Endodermal cell (in vitro differentiated cells): ENCODE results near the gene SUPT3H. TPM values are rescaled to one million over a fixed set of nuclear protein-coding genes. Genes with fewer than 3 reads are reported as not detected.

Experiments used
- DNase-seq: peaks from one replicate; pipeline ENCODE4 v3.0.0-alpha.2; 2017
- H3K27ac ChIP-seq: 2 replicates; pipeline ENCODE4 v1.5.1; 2013; ENCODE audit warnings: mild to moderate bottlenecking, low read depth, low read length, moderate library complexity
- H3K27me3 ChIP-seq: 2 replicates; pipeline ENCODE4 v1.6.1; 2013; ENCODE audit warnings: mild to moderate bottlenecking, low read length, moderate library complexity; ENCODE audit not compliant: insufficient read depth, control insufficient read depth, poor library complexity, severe bottlenecking
- H3K36me3 ChIP-seq: 2 replicates; pipeline ENCODE4 v1.7.0; 2013; ENCODE audit warnings: mild to moderate bottlenecking, low read length, moderate library complexity; ENCODE audit not compliant: control insufficient read depth, insufficient read depth
- H3K4me1 ChIP-seq: one replicate; pipeline ENCODE4 v1.7.0; 2013; ENCODE audit warnings: low read length; ENCODE audit not compliant: control insufficient read depth, insufficient read depth
- H3K4me3 ChIP-seq: 2 replicates; pipeline ENCODE4 v1.5.1; 2013; ENCODE audit warnings: mild to moderate bottlenecking, low read length, moderate library complexity
- H3K9ac ChIP-seq: 2 replicates; pipeline ENCODE4 v1.6.1; 2013; ENCODE audit warnings: mild to moderate bottlenecking, low read length, moderate library complexity; ENCODE audit not compliant: poor library complexity, severe bottlenecking; ENCODE audit errors: extremely low read depth
- H3K9me3 ChIP-seq: 2 replicates; pipeline ENCODE4 v1.6.1; 2013; ENCODE audit warnings: mild to moderate bottlenecking, low read length, moderate library complexity; ENCODE audit not compliant: control insufficient read depth
- H3K27ac Mint-ChIP-seq: 2 replicates; pipeline ENCODE4 v1.8.0; 2020; ENCODE audit warnings: mixed read lengths
- H3K27me3 Mint-ChIP-seq: 2 replicates; pipeline ENCODE4 v1.8.0; 2021; ENCODE audit warnings: mild to moderate bottlenecking, mixed read lengths; ENCODE audit not compliant: insufficient read depth
- H3K36me3 Mint-ChIP-seq: 2 replicates; pipeline ENCODE4 v1.8.0; 2020; ENCODE audit warnings: low read depth, mixed read lengths
- H3K4me1 Mint-ChIP-seq: 2 replicates; pipeline ENCODE4 v1.8.0; 2020; ENCODE audit warnings: mixed read lengths
- H3K4me3 Mint-ChIP-seq: 2 replicates; pipeline ENCODE4 v1.8.0; 2020; ENCODE audit warnings: mild to moderate bottlenecking, moderate library complexity, mixed read lengths
- H3K9me3 Mint-ChIP-seq: 2 replicates; pipeline ENCODE4 v1.8.0; 2020; ENCODE audit warnings: mild to moderate bottlenecking, mixed read lengths
- WGBS, 2 experiments: methylation state at CpG; one replicate each; pipeline versions ENCODE4 v1.1.5 to v1.1.7; 2013; ENCODE audit warnings: missing lambda C conversion rate in 2 of 2, mixed read lengths in 1 of 2; ENCODE audit not compliant: insufficient coverage in 1 of 2, insufficient read length in 1 of 2; 5-methylcytosine and 5-hydroxymethylcytosine counted together
- total RNA-seq, 2 donors: library from RNA; stranded (reverse); fragmentation: NEBNext Ultra II Directional in 1 of 2; extraction: Animal tissue kit (Norgen Biotek cat#: 25700) in 1 of 2; gene quantifications; 2 replicates in 1 of 2; 3 replicates in 1 of 2; pipeline ENCODE4 v1.2.1, GENCODE V29; 2021
- TF ChIP-seq, protein P1 (sequence below): fragments of 200-600 bp; sonication (generic); conservative IDR thresholded peaks from 2 replicates; pipeline ENCODE4 v1.5.0; 2021; ENCODE audit warnings: antibody characterized with exemption, mild to moderate bottlenecking

SUPT3H gene
- total RNA-seq, 2 donors from 2014 or later, result 32.4 to 34.7 TPM

GRCh38 chr6:45049188-45049843, 328.4 kb downstream of the SUPT3H start:
- Mint-ChIP-seq H3K4me3 (no peak overlapping the region), H3K27ac (peak overlapping the region; percentile 68), H3K9me3 (no peaks in the 10 kb centered on the region), H3K27me3 (no peaks in the 10 kb centered on the region), H3K4me1 (peaks cover 23% of the 10 kb centered on the region), H3K36me3 (no peaks in the 10 kb centered on the region)
- Histone ChIP-seq H3K27me3 (no peaks in the 10 kb centered on the region), H3K4me3 (no peak overlapping the region), H3K27ac (no peak overlapping the region), H3K36me3 (no peaks in the 10 kb centered on the region), H3K9ac (no peak overlapping the region), H3K4me1 (peaks cover 3% of the 10 kb centered on the region), H3K9me3 (no peaks in the 10 kb centered on the region)
- 88 to 100% methylated on average over 1 to 5 of the region's 5 CpGs for WGBS, 2 experiments
- TF ChIP-seq, protein P1, sequence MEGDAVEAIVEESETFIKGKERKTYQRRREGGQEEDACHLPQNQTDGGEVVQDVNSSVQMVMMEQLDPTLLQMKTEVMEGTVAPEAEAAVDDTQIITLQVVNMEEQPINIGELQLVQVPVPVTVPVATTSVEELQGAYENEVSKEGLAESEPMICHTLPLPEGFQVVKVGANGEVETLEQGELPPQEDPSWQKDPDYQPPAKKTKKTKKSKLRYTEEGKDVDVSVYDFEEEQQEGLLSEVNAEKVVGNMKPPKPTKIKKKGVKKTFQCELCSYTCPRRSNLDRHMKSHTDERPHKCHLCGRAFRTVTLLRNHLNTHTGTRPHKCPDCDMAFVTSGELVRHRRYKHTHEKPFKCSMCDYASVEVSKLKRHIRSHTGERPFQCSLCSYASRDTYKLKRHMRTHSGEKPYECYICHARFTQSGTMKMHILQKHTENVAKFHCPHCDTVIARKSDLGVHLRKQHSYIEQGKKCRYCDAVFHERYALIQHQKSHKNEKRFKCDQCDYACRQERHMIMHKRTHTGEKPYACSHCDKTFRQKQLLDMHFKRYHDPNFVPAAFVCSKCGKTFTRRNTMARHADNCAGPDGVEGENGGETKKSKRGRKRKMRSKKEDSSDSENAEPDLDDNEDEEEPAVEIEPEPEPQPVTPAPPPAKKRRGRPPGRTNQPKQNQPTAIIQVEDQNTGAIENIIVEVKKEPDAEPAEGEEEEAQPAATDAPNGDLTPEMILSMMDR, result no peak
- peak; percentile 42 for DNase-seq

- no peak for DNase-seq
- no peak overlapping the region for H3K27ac ChIP-seq
- 89% methylated on average over 1 of the region's 1 CpG; no CpG with 5 or more reads in 1 of the 2 experiments for WGBS, 2 experiments
Measured at GRCh38 chr6:45047573-45047972, 330.2 kb downstream of the SUPT3H start.

DNA sequence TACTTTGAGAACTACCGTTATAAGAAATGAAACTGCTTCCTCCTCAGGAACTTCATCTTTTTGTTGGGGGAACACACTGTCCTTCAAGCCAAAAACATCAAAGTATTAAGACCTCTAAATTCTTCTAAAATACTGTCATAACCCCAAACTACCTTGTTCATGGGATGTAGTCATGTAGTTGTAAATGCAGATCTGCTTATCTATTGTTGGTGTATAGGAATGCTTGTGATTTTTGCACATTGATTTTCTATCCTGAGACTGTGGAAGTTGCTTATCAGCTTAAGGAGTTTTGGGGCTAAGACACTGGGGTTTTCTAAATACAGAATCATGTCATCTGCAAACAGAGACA, 332.5 kb downstream of the SUPT3H start:
- Mint-ChIP-seq H3K27ac (no peak overlapping the region), H3K27me3 (no peaks in the 10 kb centered on the region), H3K4me3 (no peak overlapping the region), H3K9me3 (no peaks in the 10 kb centered on the region), H3K36me3 (no peaks in the 10 kb centered on the region), H3K4me1 (peaks cover 21% of the 10 kb centered on the region)
- no peaks in the 10 kb centered on the region for H3K36me3 ChIP-seq
- no peaks in the 10 kb centered on the region for H3K27me3 ChIP-seq
- DNase-seq, result no peak
- H3K4me3 ChIP-seq, result no peak overlapping the region
- H3K27ac ChIP-seq, result no peak overlapping the region
- H3K9ac ChIP-seq, result no peak overlapping the region
- TF ChIP-seq, protein P1, result no peak
- no peaks in the 10 kb centered on the region for H3K9me3 ChIP-seq
- H3K4me1 ChIP-seq, result peaks cover 3% of the 10 kb centered on the region
- WGBS, 2 experiments, result 80 to 100% methylated on average over 1 of the region's 1 CpG

More at GRCh38 chr6:45047573-45047972, 330.2 kb downstream of the SUPT3H start:
- H3K4me1 ChIP-seq, result peaks cover 3% of the 10 kb centered on the region
- H3K27me3 ChIP-seq, result no peaks in the 10 kb centered on the region
- Mint-ChIP-seq H3K27ac (no peak overlapping the region), H3K9me3 (no peaks in the 10 kb centered on the region), H3K36me3 (no peaks in the 10 kb centered on the region), H3K4me3 (no peak overlapping the region), H3K4me1 (peaks cover 27% of the 10 kb centered on the region), H3K27me3 (no peaks in the 10 kb centered on the region)
- no peak overlapping the region for H3K4me3 ChIP-seq
- H3K9ac ChIP-seq, result no peak overlapping the region
- TF ChIP-seq, protein P1, result no peak
- H3K36me3 ChIP-seq, result no peaks in the 10 kb centered on the region
- H3K9me3 ChIP-seq, result no peaks in the 10 kb centered on the region
